ENCODE measurements around the gene EPB41L4A.
A peak's percentile ranks its signal among the peaks of the same experiment; 100 is the strongest.
"Not testable (repeated sequence)": the region's sequence is repeated elsewhere in the genome, so short reads cannot be mapped to it uniquely, and the experiment has no call there.

The EPB41L4A gene

GRCh38 chr5:112208195-112208594, 210.9 kb downstream of the EPB41L4A start:
- not testable (repeated sequence) for DNase-seq (ENCODE audit: low read depth)

GRCh38 chr5:112205846-112206245, 213.2 kb downstream of the EPB41L4A start:
- DNase-seq (ENCODE audit: low read depth), result no peak

- no peak for DNase-seq (ENCODE audit: low read depth)
Observed at GRCh38 chr5:112203229-112203628, 215.8 kb downstream of the EPB41L4A start.

GRCh38 chr5:112202694-112203093, 216.4 kb downstream of the EPB41L4A start:
- DNase-seq (ENCODE audit: low read depth), result no peak

GRCh38 chr5:112201141-112201540, 217.9 kb downstream of the EPB41L4A start:
- DNase-seq (ENCODE audit: low read depth), result no peak

- DNase-seq (ENCODE audit: low read depth), result no peak
Observed at GRCh38 chr5:112200131-112200530, 218.9 kb downstream of the EPB41L4A start.

GRCh38 chr5:112196584-112196983, 222.5 kb downstream of the EPB41L4A start:
- DNase-seq (ENCODE audit: low read depth), result no peak

- no peak for DNase-seq (ENCODE audit: low read depth)
Observed at GRCh38 chr5:112195924-112196323, 223.2 kb downstream of the EPB41L4A start.

GRCh38 chr5:112192866-112193265, 226.2 kb downstream of the EPB41L4A start:
- no peak for DNase-seq (ENCODE audit: low read depth)

- no peak for DNase-seq (ENCODE audit: low read depth)
Observed at GRCh38 chr5:112192072-112192471, 227.0 kb downstream of the EPB41L4A start.

- no peak for DNase-seq (ENCODE audit: low read depth)
Observed at GRCh38 chr5:112189391-112189790, 229.7 kb downstream of the EPB41L4A start.

GRCh38 chr5:112186401-112186990, 232.6 kb downstream of the EPB41L4A start:
- DNase-seq (ENCODE audit: low read depth), result peak; percentile 24

- no peak for DNase-seq (ENCODE audit: low read depth)
Observed at GRCh38 chr5:112183874-112184273, 235.2 kb downstream of the EPB41L4A start.

- DNase-seq (ENCODE audit: low read depth), result no peak
Observed at GRCh38 chr5:112183103-112183711, 235.9 kb downstream of the EPB41L4A start.

- no peak for DNase-seq (ENCODE audit: low read depth)
Observed at GRCh38 chr5:112179290-112179689, 239.8 kb downstream of the EPB41L4A start.

- DNase-seq (ENCODE audit: low read depth), result peak; percentile 29
Observed at GRCh38 chr5:112174959-112175594, 244.0 kb downstream of the EPB41L4A start.

GRCh38 chr5:112165897-112166737, 253.0 kb downstream of the EPB41L4A start:
- DNase-seq (ENCODE audit: low read depth), result no peak

GRCh38 chr5:112165399-112165798, 253.7 kb downstream of the EPB41L4A start:
- no peak for DNase-seq (ENCODE audit: low read depth)

- DNase-seq (ENCODE audit: low read depth), result no peak
Observed at GRCh38 chr5:112163435-112163834, 255.6 kb downstream of the EPB41L4A start.

- no peak for DNase-seq (ENCODE audit: low read depth)
Observed at GRCh38 chr5:112161392-112161748, 257.7 kb downstream of the EPB41L4A start.

GRCh38 chr5:112160652-112161391, 258.3 kb downstream of the EPB41L4A start:
- DNase-seq (ENCODE audit: low read depth), result peak; percentile 81

GRCh38 chr5:112159435-112159834, 259.6 kb downstream of the EPB41L4A start:
- no peak for DNase-seq (ENCODE audit: low read depth)

All from stromal cell of bone marrow (primary cell).